SK-N-SH treated with all-trans-retinoic acid at 6 μM for 48 hours (cell line): ENCODE data around the gene CTTNBP2NL.

ENCODE experiments used
- ATAC-seq: fragments of 200-7000 bp; cut with Tn5 transposase; 3 replicates; pipeline ENCODE4 v1.9.1; 2020; ENCODE audit warnings: mild to moderate bottlenecking, moderate library complexity
- ARNTL ChIP-seq: fragments of 450-650 bp; formaldehyde crosslinking; IDR thresholded peaks from 2 replicates; pipeline ENCODE4 v1.5.0; 2020; ENCODE audit warnings: low read depth, mild to moderate bottlenecking, moderate library complexity, borderline replicate concordance
- BACH2 ChIP-seq: fragments of 250-450 bp; sonication (Bioruptor Pico); IDR thresholded peaks from 2 replicates; pipeline ENCODE4 v1.9.0; 2021; ENCODE audit warnings: mild to moderate bottlenecking, borderline replicate concordance
- CREB5 ChIP-seq: fragments of 250-450 bp; sonication (Bioruptor Pico); IDR thresholded peaks from 2 replicates; pipeline ENCODE4 v1.5.1; 2020; ENCODE audit warnings: low read depth, mild to moderate bottlenecking, moderate library complexity
- CSDC2 ChIP-seq: fragments of 250-450 bp; sonication (Bioruptor Pico); IDR thresholded peaks from 2 replicates; pipeline ENCODE4 v1.5.0; 2020; ENCODE audit warnings: mild to moderate bottlenecking, moderate library complexity
- CSRNP3 ChIP-seq: fragments of 250-450 bp; sonication (Bioruptor Pico); IDR thresholded peaks from 2 replicates; pipeline ENCODE4 v1.5.1; 2021; ENCODE audit warnings: mild to moderate bottlenecking, moderate library complexity
- ESRRG ChIP-seq: fragments of 250-450 bp; sonication (Bioruptor Pico); IDR thresholded peaks from 2 replicates; pipeline ENCODE4 v1.6.1; 2021; ENCODE audit warnings: mild to moderate bottlenecking
- OSR1 ChIP-seq: fragments of 250-450 bp; sonication (Bioruptor Pico); IDR thresholded peaks from 2 replicates; pipeline ENCODE4 v1.8.0; 2022; ENCODE audit warnings: moderate library complexity, mild to moderate bottlenecking, inconsistent platforms
- PATZ1 ChIP-seq: fragments of 250-450 bp; sonication (Bioruptor Pico); IDR thresholded peaks from 2 replicates; pipeline ENCODE4 v1.8.0; 2020; ENCODE audit warnings: mild to moderate bottlenecking, moderate library complexity, borderline replicate concordance
- RARB ChIP-seq: fragments of 250-450 bp; sonication (Bioruptor Pico); IDR thresholded peaks from 2 replicates; pipeline ENCODE4 v1.8.0; 2021; ENCODE audit warnings: mild to moderate bottlenecking, moderate library complexity
- SNAI2 ChIP-seq: fragments of 250-450 bp; sonication (Bioruptor Pico); IDR thresholded peaks from 2 replicates; pipeline ENCODE4 v1.5.0; 2020; ENCODE audit warnings: mild to moderate bottlenecking, moderate library complexity
- TCF4 ChIP-seq: fragments of 250-450 bp; sonication (Bioruptor Pico); IDR thresholded peaks from 2 replicates; pipeline ENCODE4 v1.8.0; 2021; ENCODE audit warnings: mild to moderate bottlenecking, moderate library complexity, borderline replicate concordance
- TOX ChIP-seq: fragments of 250-450 bp; sonication (Bioruptor Pico); IDR thresholded peaks from 2 replicates; pipeline ENCODE4 v1.8.0; 2021; ENCODE audit warnings: mild to moderate bottlenecking, moderate library complexity, borderline replicate concordance
- ZFP3 ChIP-seq: fragments of 250-450 bp; sonication (Bioruptor Pico); IDR thresholded peaks from 2 replicates; pipeline ENCODE4 v1.5.0; 2020; ENCODE audit warnings: mild to moderate bottlenecking, moderate library complexity
- ZFP30 ChIP-seq: fragments of 450-650 bp; formaldehyde crosslinking; IDR thresholded peaks from 2 replicates; pipeline ENCODE4 v1.5.0; 2022; ENCODE audit warnings: mild to moderate bottlenecking, moderate library complexity
- ZNF565 ChIP-seq: fragments of 450-650 bp; formaldehyde crosslinking; conservative IDR thresholded peaks from 2 replicates; pipeline ENCODE4 v1.5.0; 2020; ENCODE audit warnings: low read depth, mild to moderate bottlenecking, moderate library complexity
- ZNF70 ChIP-seq: fragments of 450-650 bp; formaldehyde crosslinking; IDR thresholded peaks from 2 replicates; pipeline ENCODE4 v1.5.0; 2020; ENCODE audit warnings: mild to moderate bottlenecking, moderate library complexity
- ZNF8 ChIP-seq: fragments of 450-650 bp; formaldehyde crosslinking; IDR thresholded peaks from 2 replicates; pipeline ENCODE4 v1.5.0; 2020; ENCODE audit warnings: mild to moderate bottlenecking, moderate library complexity
- TF ChIP-seq, protein P1 (sequence below): fragments of 250-450 bp; sonication (Bioruptor Pico); IDR thresholded peaks from 2 replicates; pipeline ENCODE4 v1.5.0; 2020; ENCODE audit warnings: mild to moderate bottlenecking, moderate library complexity
- TF ChIP-seq, protein P2 (sequence below): fragments of 250-450 bp; sonication (Bioruptor Pico); IDR thresholded peaks from 2 replicates; pipeline ENCODE4 v1.8.0; 2021; ENCODE audit warnings: low read depth, mild to moderate bottlenecking, moderate library complexity, borderline replicate concordance

Gene CTTNBP2NL

GRCh38 chr1:112390775-112391602 is 5.0 kb upstream of the CTTNBP2NL start:
- ATAC-seq: peak; percentile 86

GRCh38 chr1:112391603-112391940 is 4.4 kb upstream of the CTTNBP2NL start:
- ATAC-seq: no peak

More at GRCh38 chr1:112390775-112391602, 5.0 kb upstream of the CTTNBP2NL start:
- TF ChIP-seq ESRRG (no peak), ZNF565 (CRISPR knock-in tag) (0 out of 2 replicates have a peak, but pooled peaks have one; percentile 23)

DNA sequence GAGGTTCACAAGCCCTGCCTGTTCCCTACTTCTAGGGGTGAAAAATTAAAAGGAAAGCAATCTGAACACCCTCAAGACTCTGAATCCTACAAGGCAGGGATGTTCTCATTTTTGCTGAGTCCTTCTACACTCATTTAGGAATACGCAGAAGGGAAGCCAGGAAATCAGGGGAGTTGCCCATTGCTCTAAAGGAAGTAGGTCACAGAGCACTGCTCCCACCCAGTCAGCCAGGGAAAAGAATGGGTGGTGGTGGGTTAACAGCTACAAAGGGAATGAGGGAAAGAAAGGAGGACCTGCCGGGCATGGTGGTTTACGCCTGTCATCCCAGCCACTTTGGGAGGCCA is 2.4 kb upstream of the CTTNBP2NL start:
- ATAC-seq: no peak
- no peak for TF ChIP-seq PATZ1 (CRISPR knock-in tag)
- TF ChIP-seq ZFP30: no peak
- TF ChIP-seq CSRNP3 (CRISPR knock-in tag): no peak
- no peak for TF ChIP-seq ARNTL (CRISPR knock-in tag)
- TF ChIP-seq OSR1 (CRISPR knock-in tag): no peak
- no peak for TF ChIP-seq BACH2 (CRISPR knock-in tag)
- no peak for TF ChIP-seq ZNF8
- no peak for TF ChIP-seq TOX (CRISPR knock-in tag)

More at GRCh38 chr1:112391603-112391940, 4.4 kb upstream of the CTTNBP2NL start:
- TF ChIP-seq OSR1 (CRISPR knock-in tag) (no peak), RARB (CRISPR knock-in tag) (no peak), CREB5 (no peak), TCF4 (CRISPR knock-in tag) (no peak), CSDC2 (CRISPR knock-in tag) (no peak), TOX (CRISPR knock-in tag) (no peak), PATZ1 (CRISPR knock-in tag) (no peak), ZNF565 (CRISPR knock-in tag) (no peak), SNAI2 (CRISPR knock-in tag) (no peak), ZFP3 (no peak), CSRNP3 (CRISPR knock-in tag) (no peak), ZNF70 (no peak), ESRRG (no peak)
- TF ChIP-seq, protein P1, sequence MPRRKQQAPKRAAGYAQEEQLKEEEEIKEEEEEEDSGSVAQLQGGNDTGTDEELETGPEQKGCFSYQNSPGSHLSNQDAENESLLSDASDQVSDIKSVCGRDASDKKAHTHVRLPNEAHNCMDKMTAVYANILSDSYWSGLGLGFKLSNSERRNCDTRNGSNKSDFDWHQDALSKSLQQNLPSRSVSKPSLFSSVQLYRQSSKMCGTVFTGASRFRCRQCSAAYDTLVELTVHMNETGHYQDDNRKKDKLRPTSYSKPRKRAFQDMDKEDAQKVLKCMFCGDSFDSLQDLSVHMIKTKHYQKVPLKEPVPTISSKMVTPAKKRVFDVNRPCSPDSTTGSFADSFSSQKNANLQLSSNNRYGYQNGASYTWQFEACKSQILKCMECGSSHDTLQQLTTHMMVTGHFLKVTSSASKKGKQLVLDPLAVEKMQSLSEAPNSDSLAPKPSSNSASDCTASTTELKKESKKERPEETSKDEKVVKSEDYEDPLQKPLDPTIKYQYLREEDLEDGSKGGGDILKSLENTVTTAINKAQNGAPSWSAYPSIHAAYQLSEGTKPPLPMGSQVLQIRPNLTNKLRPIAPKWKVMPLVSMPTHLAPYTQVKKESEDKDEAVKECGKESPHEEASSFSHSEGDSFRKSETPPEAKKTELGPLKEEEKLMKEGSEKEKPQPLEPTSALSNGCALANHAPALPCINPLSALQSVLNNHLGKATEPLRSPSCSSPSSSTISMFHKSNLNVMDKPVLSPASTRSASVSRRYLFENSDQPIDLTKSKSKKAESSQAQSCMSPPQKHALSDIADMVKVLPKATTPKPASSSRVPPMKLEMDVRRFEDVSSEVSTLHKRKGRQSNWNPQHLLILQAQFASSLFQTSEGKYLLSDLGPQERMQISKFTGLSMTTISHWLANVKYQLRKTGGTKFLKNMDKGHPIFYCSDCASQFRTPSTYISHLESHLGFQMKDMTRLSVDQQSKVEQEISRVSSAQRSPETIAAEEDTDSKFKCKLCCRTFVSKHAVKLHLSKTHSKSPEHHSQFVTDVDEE (CRISPR knock-in tag): no peak
- TF ChIP-seq, protein P2, sequence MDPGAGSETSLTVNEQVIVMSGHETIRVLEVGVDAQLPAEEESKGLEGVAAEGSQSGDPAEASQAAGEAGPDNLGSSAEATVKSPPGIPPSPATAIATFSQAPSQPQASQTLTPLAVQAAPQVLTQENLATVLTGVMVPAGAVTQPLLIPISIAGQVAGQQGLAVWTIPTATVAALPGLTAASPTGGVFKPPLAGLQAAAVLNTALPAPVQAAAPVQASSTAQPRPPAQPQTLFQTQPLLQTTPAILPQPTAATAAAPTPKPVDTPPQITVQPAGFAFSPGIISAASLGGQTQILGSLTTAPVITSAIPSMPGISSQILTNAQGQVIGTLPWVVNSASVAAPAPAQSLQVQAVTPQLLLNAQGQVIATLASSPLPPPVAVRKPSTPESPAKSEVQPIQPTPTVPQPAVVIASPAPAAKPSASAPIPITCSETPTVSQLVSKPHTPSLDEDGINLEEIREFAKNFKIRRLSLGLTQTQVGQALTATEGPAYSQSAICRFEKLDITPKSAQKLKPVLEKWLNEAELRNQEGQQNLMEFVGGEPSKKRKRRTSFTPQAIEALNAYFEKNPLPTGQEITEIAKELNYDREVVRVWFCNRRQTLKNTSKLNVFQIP: no peak
